Measurements from ENCODE around the gene TSPAN18.
A peak's percentile ranks its signal among the peaks of the same experiment; 100 is the strongest.

Gene TSPAN18

GRCh38 chr11:44916801-44917385, 190.1 kb downstream of the TSPAN18 start:
- peak; percentile 62 for DNase-seq (ENCODE audit: low spot score)

- DNase-seq (ENCODE audit: low spot score) = no peak
These were observed 191.0 kb downstream of the TSPAN18 start for GRCh38 chr11:44917741-44918140.

- DNase-seq (ENCODE audit: low spot score) = no peak
These were observed 193.7 kb downstream of the TSPAN18 start for GRCh38 chr11:44920451-44920850.

GRCh38 chr11:44923115-44923514, 196.4 kb downstream of the TSPAN18 start:
- no peak for DNase-seq (ENCODE audit: low spot score)

- no peak for DNase-seq (ENCODE audit: low spot score)
These were observed 197.0 kb downstream of the TSPAN18 start for GRCh38 chr11:44923806-44924205.

- DNase-seq (ENCODE audit: low spot score) = no peak
These were observed 199.3 kb downstream of the TSPAN18 start for GRCh38 chr11:44926036-44926435.

GRCh38 chr11:44927174-44927661, 200.5 kb downstream of the TSPAN18 start:
- peak; percentile 68 for DNase-seq (ENCODE audit: low spot score)

- no peak for DNase-seq (ENCODE audit: low spot score)
These were observed 201.4 kb downstream of the TSPAN18 start for GRCh38 chr11:44928144-44928543.

GRCh38 chr11:44928816-44929215, 202.1 kb downstream of the TSPAN18 start:
- no peak for DNase-seq (ENCODE audit: low spot score)

- DNase-seq (ENCODE audit: low spot score) = no peak
These were observed 204.0 kb downstream of the TSPAN18 start for GRCh38 chr11:44930588-44931302.

GRCh38 chr11:44931466-44931865, 204.7 kb downstream of the TSPAN18 start:
- DNase-seq (ENCODE audit: low spot score) = no peak

GRCh38 chr11:44934110-44934509, 207.3 kb downstream of the TSPAN18 start:
- no peak for DNase-seq (ENCODE audit: low spot score)

- DNase-seq (ENCODE audit: low spot score) = no peak
These were observed 208.0 kb downstream of the TSPAN18 start for GRCh38 chr11:44934735-44935250.

GRCh38 chr11:44936525-44936924, 209.8 kb downstream of the TSPAN18 start:
- DNase-seq (ENCODE audit: low spot score) = peak; percentile 78

- no peak for DNase-seq (ENCODE audit: low spot score)
These were observed 210.3 kb downstream of the TSPAN18 start for GRCh38 chr11:44936951-44937543.

GRCh38 chr11:44938066-44938691, 211.4 kb downstream of the TSPAN18 start:
- no peak for DNase-seq (ENCODE audit: low spot score)

- DNase-seq (ENCODE audit: low spot score) = no peak
These were observed 213.1 kb downstream of the TSPAN18 start for GRCh38 chr11:44939673-44940395.

GRCh38 chr11:44940404-44940803, 213.6 kb downstream of the TSPAN18 start:
- no peak for DNase-seq (ENCODE audit: low spot score)

- no peak for DNase-seq (ENCODE audit: low spot score)
These were observed 214.1 kb downstream of the TSPAN18 start for GRCh38 chr11:44940835-44941234.

GRCh38 chr11:44941259-44942021, 214.7 kb downstream of the TSPAN18 start:
- DNase-seq (ENCODE audit: low spot score) = no peak
